Ishikawa (cell line): ENCODE data around the gene CD53.

Source experiments
- EP300 ChIP-seq: IDR thresholded peaks from 2 replicates; pipeline ENCODE4 v1.6.1; 2012; ENCODE audit warnings: borderline replicate concordance
- TAF1 ChIP-seq: IDR thresholded peaks from 2 replicates; pipeline ENCODE4 v1.6.1; 2012; ENCODE audit warnings: low read depth, mild to moderate bottlenecking
- TCF12 ChIP-seq: IDR thresholded peaks from 2 replicates; pipeline ENCODE4 v1.6.1; 2012; ENCODE audit warnings: low read depth
- YY1 ChIP-seq: IDR thresholded peaks from 2 replicates; pipeline ENCODE4 v1.6.1; 2012; ENCODE audit warnings: low read depth
- TF ChIP-seq, protein P1 (sequence below): IDR thresholded peaks from 2 replicates; pipeline ENCODE4 v1.6.1; 2012
- TF ChIP-seq, protein P2 (sequence below): IDR thresholded peaks from 2 replicates; pipeline ENCODE4 v1.6.1; 2012

DNA sequence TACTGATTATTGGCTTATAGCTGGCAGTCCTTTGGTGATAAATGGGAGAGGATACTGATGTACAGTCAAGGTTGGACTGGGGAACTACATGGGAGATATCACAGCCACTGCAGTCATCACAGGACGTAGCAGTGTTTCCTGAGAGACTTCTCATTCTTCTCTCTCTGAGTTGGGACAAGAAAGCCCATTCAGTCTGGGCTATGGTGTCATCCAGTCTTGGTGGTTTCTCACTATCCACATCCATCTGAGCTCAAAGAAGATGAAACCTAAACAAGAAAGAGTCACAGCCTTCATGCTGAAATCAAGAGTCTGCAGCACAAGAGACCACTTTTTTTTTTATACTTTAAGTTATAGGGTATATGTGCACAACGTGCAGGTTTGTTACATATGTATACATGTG is 12.8 kb upstream of the CD53 start:
- TF ChIP-seq TAF1 (no peak), EP300 (no peak), YY1 (no peak), TCF12 (no peak)
- TF ChIP-seq, protein P1, sequence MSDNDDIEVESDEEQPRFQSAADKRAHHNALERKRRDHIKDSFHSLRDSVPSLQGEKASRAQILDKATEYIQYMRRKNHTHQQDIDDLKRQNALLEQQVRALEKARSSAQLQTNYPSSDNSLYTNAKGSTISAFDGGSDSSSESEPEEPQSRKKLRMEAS = no peak
- TF ChIP-seq, protein P2, sequence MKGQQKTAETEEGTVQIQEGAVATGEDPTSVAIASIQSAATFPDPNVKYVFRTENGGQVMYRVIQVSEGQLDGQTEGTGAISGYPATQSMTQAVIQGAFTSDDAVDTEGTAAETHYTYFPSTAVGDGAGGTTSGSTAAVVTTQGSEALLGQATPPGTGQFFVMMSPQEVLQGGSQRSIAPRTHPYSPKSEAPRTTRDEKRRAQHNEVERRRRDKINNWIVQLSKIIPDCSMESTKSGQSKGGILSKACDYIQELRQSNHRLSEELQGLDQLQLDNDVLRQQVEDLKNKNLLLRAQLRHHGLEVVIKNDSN = no peak
